ENCODE results near the gene TFEC. TPM values are rescaled to one million over a fixed set of nuclear protein-coding genes. Genes with fewer than 3 reads are reported as not detected.

TFEC gene
- polyA plus RNA-seq, 3 donors, result 25.3 to 38.6 (median 37.6) TPM

Other genes with a start within 250 kb of the TFEC start
- 10 to 100 TPM; 74.4 to 77.8 (median 75.7) TPM for gene TES, start 179.8 kb upstream of the TFEC start, polyA plus RNA-seq (ENCODE audit: insufficient read length in 3 of 3)

All from renal cortex interstitium (tissue), 3 donors.